Measurements from ENCODE around the gene KLHL42. TPM values are rescaled to one million over a fixed set of nuclear protein-coding genes. Genes with fewer than 3 reads are reported as not detected.

The KLHL42 gene
- total RNA-seq, 2 donors from 2014 or later, result 32.7 to 36.6 TPM

GRCh38 chr12:27787559-27787958, 7.5 kb downstream of the KLHL42 start:
- TF ChIP-seq POLR2A (IDR thresholded peaks at IDR 0.05) (no peak), CTCF (IDR thresholded peaks at IDR 0.05) (no peak)
- H3K9me3 ChIP-seq, result no peaks in the 10 kb centered on the region
- WGBS, 2 donors, result 52 to 61% methylated on average over 2 of the region's 2 CpGs
- ATAC-seq, result no peak
- no peak for DNase-seq
- peaks cover 51% of the 10 kb centered on the region for H3K4me1 ChIP-seq
- H3K36me3 ChIP-seq (replicated peaks in 1 of 2; ENCODE audit: insufficient read depth in 1 of 2, low read depth in 2 of 2), result peaks cover 0 to 7% of the 10 kb centered on the region in 2 donors
- H3K27me3 ChIP-seq, result no peaks in the 10 kb centered on the region
- no peak overlapping the region for H3K27ac ChIP-seq
- H3K4me3 ChIP-seq, result no peak overlapping the region
- intact Hi-C loops (cut with DNase I), result no loop called here

GRCh38 chr12:27790179-27790578, 10.1 kb downstream of the KLHL42 start:
- 92% methylated on average over 2 of the region's 2 CpGs for WGBS, 2 donors
- H3K4me3 ChIP-seq, result no peak overlapping the region
- peaks cover 0 to 10% of the 10 kb centered on the region in 2 donors for H3K36me3 ChIP-seq (replicated peaks in 1 of 2; ENCODE audit: insufficient read depth in 1 of 2, low read depth in 2 of 2)
- no peak overlapping the region for H3K27ac ChIP-seq
- ATAC-seq (no peak), DNase-seq (no peak)
- TF ChIP-seq POLR2A (IDR thresholded peaks at IDR 0.05) (no peak), CTCF (IDR thresholded peaks at IDR 0.05) (no peak)
- intact Hi-C loops (cut with DNase I), result no loop called here
- peaks cover 33% of the 10 kb centered on the region for H3K4me1 ChIP-seq
- no peaks in the 10 kb centered on the region for H3K27me3 ChIP-seq
- no peaks in the 10 kb centered on the region for H3K9me3 ChIP-seq

- H3K9me3 ChIP-seq, result no peaks in the 10 kb centered on the region
- ATAC-seq (no peak), DNase-seq (peak in 1 of 4 donors; percentile 14)
- 75 to 79% methylated on average over 6 of the region's 6 CpGs for WGBS, 2 donors
- intact Hi-C loops (cut with DNase I), result no loop called here
- no peaks in the 10 kb centered on the region for H3K4me1 ChIP-seq
- H3K4me3 ChIP-seq, result no peak overlapping the region
- peaks cover 0 to 24% of the 10 kb centered on the region in 2 donors for H3K36me3 ChIP-seq (replicated peaks in 1 of 2; ENCODE audit: insufficient read depth in 1 of 2, low read depth in 2 of 2)
- no peak for TF ChIP-seq POLR2A (IDR thresholded peaks at IDR 0.05)
- no peak for TF ChIP-seq CTCF (IDR thresholded peaks at IDR 0.05)
- no peak overlapping the region for H3K27ac ChIP-seq
- H3K27me3 ChIP-seq, result no peaks in the 10 kb centered on the region
Measured at GRCh38 chr12:27794818-27795584, 15.0 kb downstream of the KLHL42 start.

GRCh38 chr12:27796128-27796527, 16.1 kb downstream of the KLHL42 start:
- no peak for TF ChIP-seq POLR2A (IDR thresholded peaks at IDR 0.05)
- no peak for TF ChIP-seq CTCF (IDR thresholded peaks at IDR 0.05)
- peaks cover 0 to 24% of the 10 kb centered on the region in 2 donors for H3K36me3 ChIP-seq (replicated peaks in 1 of 2; ENCODE audit: insufficient read depth in 1 of 2, low read depth in 2 of 2)
- no peaks in the 10 kb centered on the region for H3K9me3 ChIP-seq
- no peaks in the 10 kb centered on the region for H3K27me3 ChIP-seq
- 86 to 87% methylated on average over 7 of the region's 7 CpGs for WGBS, 2 donors
- no peak overlapping the region for H3K4me3 ChIP-seq
- no peak overlapping the region for H3K27ac ChIP-seq
- DNase-seq (no peak), ATAC-seq (no peak)
- no peaks in the 10 kb centered on the region for H3K4me1 ChIP-seq
- intact Hi-C loops (cut with DNase I), result no loop called here

Data from body of pancreas (tissue), 4 donors.